ENCODE measurements around the gene PTPRM.

Gene PTPRM

GRCh38 chr18:8300751-8301410, 733.8 kb downstream of the PTPRM start:
- DNase-seq: no peak

GRCh38 chr18:8301427-8302172, 734.5 kb downstream of the PTPRM start:
- no peak for DNase-seq

GRCh38 chr18:8303151-8303755, 736.1 kb downstream of the PTPRM start:
- no peak for DNase-seq

- no peak for DNase-seq
Measured at GRCh38 chr18:8307960-8308359, 740.8 kb downstream of the PTPRM start.

- DNase-seq: no peak
Measured at GRCh38 chr18:8313043-8313442, 745.9 kb downstream of the PTPRM start.

GRCh38 chr18:8314124-8314523, 747.0 kb downstream of the PTPRM start:
- DNase-seq: no peak

GRCh38 chr18:8319798-8320489, 752.8 kb downstream of the PTPRM start:
- DNase-seq: no peak

- no peak for DNase-seq
Measured at GRCh38 chr18:8322486-8322885, 755.4 kb downstream of the PTPRM start.

- no peak for DNase-seq
Measured at GRCh38 chr18:8324343-8325065, 757.4 kb downstream of the PTPRM start.

- DNase-seq: no peak
Measured at GRCh38 chr18:8326763-8327394, 759.8 kb downstream of the PTPRM start.

GRCh38 chr18:8328126-8328525, 761.0 kb downstream of the PTPRM start:
- no peak for DNase-seq

GRCh38 chr18:8329186-8329771, 762.2 kb downstream of the PTPRM start:
- DNase-seq: no peak

GRCh38 chr18:8330575-8330974, 763.5 kb downstream of the PTPRM start:
- DNase-seq: no peak

- DNase-seq: no peak
Measured at GRCh38 chr18:8332286-8332685, 765.2 kb downstream of the PTPRM start.

- DNase-seq: no peak
Measured at GRCh38 chr18:8333961-8334360, 766.8 kb downstream of the PTPRM start.

- no peak for DNase-seq
Measured at GRCh38 chr18:8337211-8337610, 770.1 kb downstream of the PTPRM start.

GRCh38 chr18:8339210-8339609, 772.1 kb downstream of the PTPRM start:
- no peak for DNase-seq

- no peak for DNase-seq
Measured at GRCh38 chr18:8339952-8340351, 772.8 kb downstream of the PTPRM start.

GRCh38 chr18:8341481-8342230, 774.5 kb downstream of the PTPRM start:
- no peak for DNase-seq

- DNase-seq: no peak
Measured at GRCh38 chr18:8348051-8348720, 781.1 kb downstream of the PTPRM start.
